Right renal pelvis (tissue), 4 donors: ENCODE measurements around the gene ZNF460. TPM values are rescaled to one million over a fixed set of nuclear protein-coding genes. Genes with fewer than 3 reads are reported as not detected.
"Not testable (repeated sequence)": the region's sequence is repeated elsewhere in the genome, so short reads cannot be mapped to it uniquely, and the experiment has no call there.

ENCODE experiments used
- DNase-seq, 4 donors: peaks; one replicate each; pipeline ENCODE4 v3.0.0-alpha.2; 2013; ENCODE audit warnings: low read depth in 4 of 4, low spot score in 3 of 4, missing footprints in 1 of 4
- polyA plus RNA-seq, 4 donors: library from polyadenylated mRNA; unstranded; fragments of 120-200 nt; gene quantifications; one replicate each; pipeline ENCODE4 v1.2.1, GENCODE V29; 2013; ENCODE audit not compliant: insufficient read length in 4 of 4

The ZNF460 gene
- 1 to 10 TPM; 1.5 to 2.6 (median 2.6) TPM for polyA plus RNA-seq

DNA sequence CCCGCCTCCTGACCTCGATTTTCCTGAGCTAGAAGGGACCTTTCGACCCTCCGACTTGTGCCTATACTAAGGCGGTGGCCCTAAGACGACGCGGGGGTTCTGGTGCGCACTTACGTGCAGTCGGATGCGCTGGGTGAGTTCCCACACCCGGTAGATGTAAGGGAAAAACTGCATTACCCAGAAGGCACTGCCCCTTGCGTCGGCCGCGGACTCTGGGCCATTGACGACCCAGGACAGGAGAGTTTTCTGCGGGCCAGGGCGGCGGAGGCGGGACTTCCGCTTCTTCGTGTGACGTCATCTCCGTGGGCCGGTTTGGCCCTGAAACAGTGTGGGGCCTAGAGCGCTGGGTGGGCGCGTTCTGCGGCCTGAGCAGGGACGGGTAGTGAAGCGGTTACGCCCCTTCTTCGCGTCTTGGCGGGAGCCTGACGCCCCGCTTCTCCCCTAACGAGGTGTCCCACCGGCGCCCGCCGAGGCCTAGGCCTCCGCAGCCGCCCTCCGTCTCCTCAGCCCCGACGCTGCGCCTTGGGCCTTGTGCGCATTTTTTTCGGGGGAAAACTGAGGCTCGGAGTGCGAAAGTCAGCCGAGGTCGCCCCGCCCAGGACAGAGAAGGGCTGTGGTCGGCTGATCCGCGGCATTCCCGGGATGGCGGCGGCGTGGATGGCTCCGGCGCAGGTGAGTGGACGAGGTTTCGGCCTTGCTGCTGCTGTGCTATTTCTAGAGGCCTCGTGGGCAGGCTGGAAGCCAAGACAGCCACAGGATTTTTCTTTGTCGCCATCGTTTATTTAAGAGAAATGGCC lies at the start of gene ZNF460:
TSS of gene ZNF460 (plus strand) at position 321 of the 797 bp plus-strand sequence. CDS start at position 643, 322 bp downstream.
- DNase-seq = peak; percentile 94 to 98 (median 96)

DNA sequence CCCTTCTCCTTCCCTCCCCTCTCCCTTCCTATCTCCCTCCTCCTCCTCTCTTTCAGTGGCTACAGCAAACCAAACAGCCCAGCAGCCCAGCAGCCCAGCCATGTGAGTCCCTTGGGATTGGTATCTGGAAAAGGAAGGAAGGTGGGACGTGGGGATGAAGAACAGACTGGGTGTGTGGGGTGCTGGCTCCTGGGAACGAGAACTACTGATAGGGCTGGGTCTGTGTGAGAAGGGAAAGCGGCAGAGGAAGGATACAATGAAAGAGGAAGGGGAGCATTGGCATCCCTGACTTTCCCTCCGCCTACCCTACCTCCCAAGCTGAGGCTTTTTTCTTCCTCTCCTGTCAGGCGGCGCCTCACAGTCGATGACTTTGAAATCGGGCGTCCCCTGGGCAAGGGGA lies 48.6 kb upstream of the ZNF460 start:
- DNase-seq = no peak

GRCh38 chr19:57233207-57233606 lies 47.1 kb upstream of the ZNF460 start:
- DNase-seq = no peak

- DNase-seq = no peak
Observed at GRCh38 chr19:57239982-57240310, 40.3 kb upstream of the ZNF460 start.

GRCh38 chr19:57240311-57241090 lies 39.8 kb upstream of the ZNF460 start, which contains the start of gene ZNF805:
TSS of gene ZNF805 (plus strand) at chr19:57240632. CDS start at chr19:57240892, 260 bp downstream.
- DNase-seq = peak; percentile 90 to 94 (median 93)

- DNase-seq = no peak
Observed at GRCh38 chr19:57241176-57241575, 39.1 kb upstream of the ZNF460 start.

DNA sequence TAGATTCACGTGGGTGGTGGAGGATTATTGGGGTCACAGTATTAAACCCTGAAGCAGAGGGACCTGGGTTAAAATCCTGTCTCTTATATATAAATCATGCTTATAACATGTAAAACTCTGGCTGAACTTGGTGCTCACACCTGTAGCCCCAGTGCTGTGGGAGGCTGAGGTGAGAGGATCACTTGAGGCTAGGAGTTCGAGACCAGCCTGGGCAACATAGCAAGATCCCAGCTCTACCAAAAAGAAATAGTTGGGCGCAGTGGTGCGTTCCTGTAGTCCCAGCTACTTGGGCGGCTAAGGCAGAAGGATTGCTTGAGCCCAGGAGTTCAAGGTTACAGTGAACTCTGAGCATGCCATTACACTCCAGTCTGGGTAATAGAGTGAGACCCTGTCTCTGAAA lies 37.5 kb upstream of the ZNF460 start:
- DNase-seq = no peak

DNA sequence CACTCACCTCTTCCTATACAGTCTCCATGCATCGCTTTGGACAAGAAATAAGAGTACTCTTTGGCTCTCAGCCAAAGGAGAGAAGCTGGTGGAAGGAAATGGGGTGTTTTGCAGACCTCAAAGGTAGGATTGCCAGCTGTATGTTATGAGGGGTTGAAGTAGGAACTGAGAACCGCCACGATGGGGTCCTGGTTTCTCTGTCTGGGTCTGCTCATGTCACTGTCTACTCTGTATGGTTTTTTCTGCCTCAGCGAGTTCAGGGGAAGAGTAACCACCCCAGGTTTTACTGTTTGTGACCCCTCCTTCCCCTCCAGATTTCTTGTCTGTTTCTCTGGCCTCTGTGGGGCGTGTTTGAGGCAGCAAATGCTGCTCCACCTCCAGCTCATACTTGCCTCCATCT lies 35.8 kb upstream of the ZNF460 start:
- no peak for DNase-seq

DNA sequence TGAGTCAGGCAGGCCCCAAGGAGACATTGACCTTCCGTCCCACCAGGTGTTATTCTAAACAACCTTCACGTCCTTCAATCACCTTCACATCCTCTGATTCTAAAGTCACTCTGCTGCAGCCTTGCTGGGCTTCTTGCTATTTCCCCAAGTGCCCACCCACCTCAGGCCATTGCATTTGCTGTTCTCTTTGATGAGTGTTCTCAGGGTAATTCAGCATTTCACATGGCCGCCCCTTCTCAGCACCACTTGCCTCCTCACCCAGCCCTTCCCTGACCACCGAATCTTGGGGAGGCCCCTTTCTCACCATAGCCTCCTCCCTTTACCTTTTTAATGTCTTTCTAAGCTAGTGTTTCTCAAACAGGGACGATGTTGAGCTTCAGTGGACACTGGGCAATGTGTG lies 35.2 kb upstream of the ZNF460 start:
- DNase-seq = no peak

DNA sequence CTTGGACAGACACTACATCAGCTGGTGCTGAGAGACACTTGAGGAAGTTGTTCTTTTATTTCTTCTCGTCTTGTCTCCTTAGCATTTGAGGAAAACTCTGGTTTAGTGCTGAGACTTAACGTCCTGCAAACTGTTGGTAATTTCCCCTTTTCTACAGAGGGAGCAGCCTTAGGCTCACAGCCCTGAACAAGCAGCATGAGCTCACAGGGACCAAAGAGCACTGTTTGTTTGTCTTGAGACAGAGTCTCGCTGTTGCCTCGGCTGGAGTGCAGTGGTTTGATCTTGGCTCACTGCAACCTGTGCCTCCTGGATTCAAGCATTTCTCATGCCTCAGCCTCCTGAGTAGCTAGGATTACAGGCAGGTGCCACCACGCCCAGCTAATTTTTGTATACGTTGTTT lies 34.3 kb upstream of the ZNF460 start:
- DNase-seq = no peak

- no peak for DNase-seq
Observed at GRCh38 chr19:57248646-57249045, 31.6 kb upstream of the ZNF460 start.

DNA sequence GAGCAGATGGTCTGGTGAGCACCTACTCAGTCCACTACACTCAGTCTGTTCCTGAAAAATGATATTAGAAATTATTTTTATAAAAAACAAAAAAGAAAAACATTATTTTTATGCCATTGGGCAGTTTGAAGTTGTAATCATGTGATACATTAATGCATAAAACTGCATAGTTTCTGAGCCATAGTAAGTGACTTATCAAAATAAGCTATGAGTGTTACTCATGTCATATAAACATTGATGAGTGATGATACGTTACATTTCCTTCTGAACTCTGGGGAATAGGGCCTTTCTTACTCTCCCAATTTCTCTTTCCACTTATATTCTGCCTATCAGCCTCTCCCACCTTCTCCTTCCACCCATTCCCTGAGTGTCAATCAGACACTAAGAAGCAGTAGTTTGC lies 31.0 kb upstream of the ZNF460 start:
- no peak for DNase-seq

DNA sequence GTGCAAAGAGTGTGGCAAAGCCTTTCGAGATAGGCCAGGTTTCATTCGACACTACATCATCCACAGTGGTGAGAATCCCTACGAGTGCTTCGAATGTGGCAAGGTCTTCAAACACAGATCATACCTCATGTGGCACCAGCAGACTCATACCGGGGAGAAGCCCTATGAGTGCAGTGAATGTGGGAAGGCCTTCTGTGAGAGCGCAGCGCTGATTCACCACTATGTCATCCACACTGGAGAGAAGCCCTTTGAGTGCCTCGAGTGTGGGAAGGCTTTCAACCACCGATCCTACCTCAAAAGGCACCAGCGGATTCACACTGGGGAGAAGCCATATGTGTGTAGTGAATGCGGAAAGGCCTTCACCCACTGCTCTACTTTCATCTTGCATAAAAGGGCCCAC lies 26.5 kb upstream of the ZNF460 start:
- DNase-seq = not testable (repeated sequence)

DNA sequence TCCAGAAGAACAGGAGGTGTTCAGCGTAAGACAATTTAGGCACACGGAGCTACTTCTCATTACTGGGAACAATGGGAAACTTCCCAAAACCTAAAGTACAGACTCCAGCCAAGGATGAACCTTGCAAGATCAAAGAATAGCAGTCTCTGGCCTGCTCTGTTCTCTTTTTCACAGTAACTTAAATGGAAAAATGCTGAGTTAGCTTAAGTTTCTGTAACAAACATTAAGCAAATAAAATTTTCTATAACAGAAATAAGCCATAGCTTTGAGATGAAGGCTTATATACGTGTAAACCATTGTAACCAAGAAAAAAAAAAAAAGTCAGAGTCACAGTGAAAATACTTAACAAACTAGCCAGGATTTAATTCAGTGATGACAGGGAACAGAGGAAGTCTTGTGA lies 18.2 kb upstream of the ZNF460 start:
- no peak for DNase-seq

GRCh38 chr19:57263244-57263741 lies 17.0 kb upstream of the ZNF460 start:
- no peak for DNase-seq

DNA sequence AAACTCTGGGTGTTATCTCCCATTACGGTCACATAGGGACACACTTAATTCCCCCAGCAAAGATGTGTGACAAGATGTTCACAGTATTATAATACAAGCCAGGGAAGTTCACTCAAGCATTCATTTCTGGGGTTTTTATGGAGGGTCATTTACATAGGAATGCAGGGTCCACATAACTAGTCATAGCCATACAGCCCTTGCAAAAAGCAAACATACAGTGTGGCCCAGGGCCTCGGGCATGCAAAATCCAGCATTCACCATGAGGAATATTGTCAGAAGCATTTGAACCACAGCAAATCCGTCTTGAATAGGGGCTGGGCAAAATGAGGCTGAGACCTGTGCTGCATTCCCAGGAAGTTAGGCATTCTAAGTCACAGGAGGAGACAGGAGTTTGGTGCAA lies 13.0 kb upstream of the ZNF460 start:
- DNase-seq = peak in 1 of 4 donors; percentile 39

GRCh38 chr19:57269515-57270250 lies 10.6 kb upstream of the ZNF460 start:
- no peak for DNase-seq

DNA sequence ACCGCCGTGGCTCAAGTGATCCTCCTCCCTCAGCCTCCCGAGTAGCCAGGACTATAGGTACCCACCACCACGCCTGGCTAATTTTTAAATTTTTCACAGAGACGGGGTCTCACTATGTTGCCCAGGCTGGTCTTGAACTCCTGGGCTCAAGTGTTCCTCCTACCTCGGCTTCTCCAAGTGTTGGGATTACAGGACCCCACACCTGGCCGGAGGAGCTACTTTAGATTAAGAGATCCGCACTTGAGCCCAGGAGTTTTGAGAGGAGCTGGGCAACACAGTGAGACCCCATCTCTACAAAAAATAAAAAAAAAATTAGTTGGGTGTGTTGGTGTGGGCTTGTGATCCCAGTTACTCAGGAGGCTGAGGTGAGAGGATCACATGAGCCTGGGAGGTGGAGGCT lies 9.0 kb upstream of the ZNF460 start:
- no peak for DNase-seq

DNA sequence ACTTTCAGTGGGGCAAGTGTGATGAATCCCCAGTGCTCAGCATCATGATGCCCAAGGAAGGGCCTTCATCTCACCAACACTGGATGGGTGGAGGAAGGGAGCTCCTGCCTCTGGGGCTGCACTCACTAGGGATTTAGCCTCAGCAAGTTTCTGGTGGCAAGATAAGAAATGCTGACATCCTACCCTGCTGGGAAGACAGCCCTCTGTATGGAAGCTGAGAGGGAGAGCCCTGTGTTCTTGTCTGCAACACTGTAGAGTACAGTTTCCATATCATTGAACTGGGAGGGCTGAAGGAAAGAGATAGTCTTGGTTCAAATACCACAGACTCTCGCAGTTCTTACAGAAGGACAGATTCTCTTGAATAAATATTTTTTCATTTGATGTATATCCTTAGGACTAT lies 7.3 kb upstream of the ZNF460 start:
- DNase-seq = no peak

DNA sequence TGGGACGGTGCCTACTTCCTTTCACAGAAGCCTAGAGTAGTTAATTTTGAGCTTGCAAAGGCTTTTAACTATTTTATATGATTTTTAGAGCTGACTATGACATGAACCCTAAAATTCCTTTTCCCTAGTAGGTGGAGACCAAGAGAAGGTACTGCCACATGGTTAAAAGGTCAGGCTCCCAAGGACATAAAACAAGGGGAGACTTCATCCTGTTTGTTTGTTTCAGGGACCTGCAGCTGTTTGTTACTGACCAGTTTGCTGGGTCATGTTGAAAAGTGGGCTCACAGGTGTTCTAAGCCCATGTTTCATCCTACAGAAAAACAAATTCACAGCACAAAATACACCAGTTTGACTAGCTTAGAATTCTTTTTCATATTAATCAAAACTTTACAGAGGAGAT lies 3.9 kb upstream of the ZNF460 start:
- DNase-seq = no peak

DNA sequence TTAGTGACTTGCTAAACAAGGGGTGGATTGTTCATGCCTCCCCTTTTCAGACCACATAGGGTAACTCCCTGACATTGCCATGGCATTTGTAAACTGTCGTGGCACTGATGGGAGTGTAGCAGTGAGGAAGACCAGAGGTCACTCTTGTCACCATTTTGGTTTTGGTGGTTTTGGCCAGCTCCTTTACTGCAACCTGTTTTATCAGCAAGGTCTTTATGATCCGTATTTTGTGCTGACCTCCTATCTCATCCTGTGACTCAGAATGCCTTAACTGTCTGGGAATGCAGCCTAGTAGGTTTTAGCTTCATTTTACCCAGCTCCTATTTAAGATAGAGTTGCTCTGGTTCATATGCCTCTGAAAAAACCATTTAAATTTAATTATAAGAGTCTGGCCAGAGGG lies 1.8 kb upstream of the ZNF460 start:
- DNase-seq = not testable (repeated sequence)
